Measurements from ENCODE around the gene RALY. TPM values are rescaled to one million over a fixed set of nuclear protein-coding genes. Genes with fewer than 3 reads are reported as not detected.

Gene RALY
- total RNA-seq, 1 donor from 2014 or later, result 61.7 TPM

- no peak for DNase-seq (ENCODE audit: low read depth in 2 of 2)
These were observed 81.9 kb downstream of the RALY start for GRCh38 chr20:34075647-34076046.

DNA sequence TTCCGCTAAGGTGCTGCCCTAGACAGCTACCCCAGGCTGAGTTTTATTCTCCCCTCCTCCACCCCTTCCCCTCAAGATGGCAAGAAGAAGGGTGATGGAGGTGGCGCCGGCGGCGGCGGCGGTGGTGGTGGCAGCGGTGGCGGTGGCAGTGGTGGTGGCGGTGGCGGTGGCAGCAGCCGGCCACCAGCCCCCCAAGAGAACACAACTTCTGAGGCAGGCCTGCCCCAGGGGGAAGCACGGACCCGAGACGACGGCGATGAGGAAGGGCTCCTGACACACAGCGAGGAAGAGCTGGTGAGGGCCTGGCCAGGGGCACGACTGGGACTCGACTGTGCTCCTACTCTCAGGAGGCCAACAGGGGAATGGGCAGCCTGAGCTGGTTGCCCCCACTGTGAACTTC lies 83.2 kb downstream of the RALY start:
- DNase-seq (ENCODE audit: low read depth in 2 of 2), result no peak

- no peak for DNase-seq (ENCODE audit: low read depth in 2 of 2)
These were observed 84.8 kb downstream of the RALY start for GRCh38 chr20:34078540-34078939.

DNA sequence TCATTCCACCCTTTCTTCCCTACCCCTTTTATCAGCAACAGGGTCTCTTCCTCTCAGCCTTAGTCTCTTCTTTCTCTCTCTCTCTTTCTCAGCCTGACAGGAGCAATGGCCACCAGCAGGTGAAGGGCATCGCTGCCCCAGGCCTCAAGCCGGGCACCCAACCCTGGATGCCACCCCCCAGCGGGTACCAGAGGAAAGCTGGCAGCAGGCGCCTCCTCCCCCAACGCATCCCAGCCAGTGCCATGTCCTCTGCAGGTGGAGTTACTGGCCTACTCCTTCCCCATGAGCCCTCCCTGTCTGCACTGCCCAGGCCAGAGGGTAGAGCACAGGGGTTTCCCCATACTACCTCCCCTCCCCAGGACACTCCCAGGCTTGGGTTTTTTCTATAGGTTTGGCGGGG lies 86.1 kb downstream of the RALY start:
- no peak for DNase-seq (ENCODE audit: low read depth in 2 of 2)

DNA sequence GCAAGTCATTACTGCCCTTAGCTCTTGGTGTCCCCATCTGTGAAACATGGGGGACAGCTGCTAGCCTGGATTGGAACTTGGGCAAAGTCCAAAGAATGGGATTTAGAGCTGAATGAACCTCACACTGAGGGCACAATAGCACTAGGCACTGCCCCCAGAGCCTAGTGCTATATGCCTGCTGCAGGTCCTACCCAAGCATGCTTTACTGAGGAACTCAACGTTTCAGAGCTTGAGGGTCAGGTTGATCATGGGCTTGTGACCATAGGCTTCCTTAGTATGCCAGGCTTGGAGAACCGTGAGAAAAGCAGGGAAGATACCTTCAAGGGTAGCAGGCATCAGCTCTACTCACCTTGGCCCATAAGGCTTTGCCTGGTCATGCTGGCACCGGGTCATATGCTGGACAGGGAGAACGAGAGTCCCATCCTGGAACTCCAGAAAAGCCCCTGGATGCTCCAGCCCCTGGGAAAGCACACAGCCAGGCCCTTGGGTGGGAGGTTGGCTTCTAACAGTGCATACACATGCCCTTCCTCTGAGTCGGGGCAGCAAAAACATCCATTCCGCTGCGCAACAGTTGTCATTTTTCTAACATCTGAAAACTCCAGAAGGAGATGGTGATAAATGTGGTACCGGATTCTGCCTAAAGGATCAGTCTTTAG lies 88.6 kb downstream of the RALY start:
- DNase-seq (ENCODE audit: low read depth in 2 of 2), result no peak

- peak; percentile 17 to 81 for DNase-seq (ENCODE audit: low read depth in 2 of 2)
These were observed 89.4 kb downstream of the RALY start for GRCh38 chr20:34083137-34083536.

DNA sequence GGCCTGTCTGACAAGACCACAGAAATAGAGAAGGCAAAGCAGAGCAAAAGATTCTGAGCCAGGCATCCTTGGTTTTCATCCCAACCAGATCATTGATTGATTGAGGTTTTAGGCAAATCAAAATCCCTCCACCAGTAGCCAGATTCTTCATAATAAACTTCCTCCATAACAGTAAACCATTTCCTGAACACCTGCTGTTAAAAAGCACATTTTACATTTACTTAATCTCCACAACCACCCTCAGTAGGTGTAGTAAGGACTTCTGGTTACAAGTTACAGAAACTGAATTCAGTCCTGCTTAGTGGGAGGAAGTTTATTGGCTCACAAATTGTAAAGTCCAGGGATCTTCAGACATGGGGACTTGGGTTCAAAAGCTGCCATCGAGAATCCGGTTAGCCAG lies 90.1 kb downstream of the RALY start:
- DNase-seq (ENCODE audit: low read depth in 2 of 2), result no peak

DNA sequence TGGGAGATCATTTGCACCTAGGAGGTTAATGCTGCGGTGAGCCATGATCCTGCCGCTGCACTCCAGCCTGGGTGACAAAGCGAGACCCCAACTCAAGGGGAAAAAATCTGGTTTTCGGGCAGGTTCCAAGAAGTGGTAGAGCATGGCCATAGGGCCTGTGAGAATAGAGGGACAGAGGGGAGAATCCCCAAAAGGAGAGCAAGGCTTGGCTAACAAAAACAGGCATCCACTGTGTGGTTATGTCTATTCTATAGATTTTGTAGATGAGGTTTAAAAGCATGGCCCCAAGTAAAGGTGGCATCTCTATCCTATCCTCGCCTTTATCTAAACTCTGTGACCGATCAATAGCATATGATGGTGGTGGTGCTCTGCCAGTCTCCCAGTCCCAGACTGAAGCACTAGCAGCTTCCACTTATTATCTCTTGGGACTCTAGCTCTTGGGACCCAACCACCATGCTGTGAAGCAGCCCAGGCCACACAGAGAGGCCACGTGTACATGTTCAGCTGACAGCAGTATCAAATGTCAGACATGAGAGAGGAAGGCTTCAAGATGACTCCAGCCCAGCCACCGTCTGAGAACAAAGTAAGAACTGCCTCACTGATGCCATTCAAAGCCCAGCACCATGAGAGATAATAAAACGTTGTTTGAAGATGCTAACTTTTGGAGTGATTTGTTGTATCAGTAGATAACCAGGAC lies 90.7 kb downstream of the RALY start:
- DNase-seq (ENCODE audit: low read depth in 2 of 2), result no peak

- no peak for DNase-seq (ENCODE audit: low read depth in 2 of 2)
These were observed 91.9 kb downstream of the RALY start for GRCh38 chr20:34085544-34086040.

- no peak for DNase-seq (ENCODE audit: low read depth in 2 of 2)
These were observed 94.8 kb downstream of the RALY start for GRCh38 chr20:34088305-34089174.

- no peak for DNase-seq (ENCODE audit: low read depth in 2 of 2)
These were observed 95.4 kb downstream of the RALY start for GRCh38 chr20:34089175-34089479.

DNA sequence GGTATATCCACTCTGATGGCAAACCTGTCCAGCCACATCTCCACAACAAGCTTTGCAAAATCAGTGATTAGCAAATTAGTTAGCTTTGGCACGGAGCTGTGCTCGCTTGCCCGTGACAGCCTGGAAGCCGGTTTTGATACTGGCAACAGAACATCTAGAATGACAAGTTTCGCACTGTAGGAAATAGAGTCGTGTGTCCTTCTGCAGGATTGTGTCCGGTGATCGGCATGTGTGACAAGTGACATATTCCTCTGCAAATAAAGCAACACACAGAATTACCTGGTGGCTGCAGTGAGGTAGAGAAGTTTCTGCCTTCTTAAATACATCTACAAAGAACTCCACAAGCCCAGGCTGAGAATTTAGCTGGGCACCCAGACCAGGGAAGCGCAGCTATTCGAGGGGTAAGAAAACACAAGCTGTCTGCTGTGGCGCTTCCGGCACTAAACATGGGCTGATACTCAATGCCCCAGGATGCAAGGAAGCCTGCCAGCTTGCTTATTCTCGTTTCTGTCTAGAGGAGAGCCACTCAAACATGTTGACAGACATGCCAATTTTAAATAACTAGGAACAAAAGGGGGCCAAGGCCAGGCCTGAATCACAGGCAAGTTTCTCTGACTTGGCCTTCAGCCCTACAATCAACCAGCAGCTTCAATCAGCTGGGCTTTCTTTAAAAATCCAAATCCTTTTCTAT lies 96.1 kb downstream of the RALY start:
- no peak for DNase-seq (ENCODE audit: low read depth in 2 of 2)

DNA sequence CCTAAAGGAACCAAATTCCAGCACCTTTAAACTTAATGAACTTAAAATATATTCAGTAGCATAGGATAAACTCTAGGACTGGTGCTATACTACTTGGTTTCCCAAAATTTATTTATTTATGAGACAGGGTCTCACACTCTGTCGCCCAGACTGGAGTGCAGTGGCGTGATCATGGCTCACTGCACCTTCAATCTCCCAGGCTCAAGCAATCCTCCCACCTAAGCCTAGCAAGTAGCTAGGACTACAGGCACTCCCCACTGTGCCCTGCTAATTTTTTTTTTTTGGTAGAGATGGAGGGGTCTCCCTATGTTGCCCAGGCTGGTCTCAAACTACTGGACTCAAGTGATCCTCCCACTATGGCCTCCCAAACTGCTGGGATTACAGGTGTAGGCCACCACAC lies 96.9 kb downstream of the RALY start:
- DNase-seq (ENCODE audit: low read depth in 2 of 2), result no peak

- DNase-seq (ENCODE audit: low read depth in 2 of 2), result no peak
These were observed 98.0 kb downstream of the RALY start for GRCh38 chr20:34091637-34092200.

GRCh38 chr20:34093895-34094294 lies 100.2 kb downstream of the RALY start:
- DNase-seq (ENCODE audit: low read depth in 2 of 2), result no peak

DNA sequence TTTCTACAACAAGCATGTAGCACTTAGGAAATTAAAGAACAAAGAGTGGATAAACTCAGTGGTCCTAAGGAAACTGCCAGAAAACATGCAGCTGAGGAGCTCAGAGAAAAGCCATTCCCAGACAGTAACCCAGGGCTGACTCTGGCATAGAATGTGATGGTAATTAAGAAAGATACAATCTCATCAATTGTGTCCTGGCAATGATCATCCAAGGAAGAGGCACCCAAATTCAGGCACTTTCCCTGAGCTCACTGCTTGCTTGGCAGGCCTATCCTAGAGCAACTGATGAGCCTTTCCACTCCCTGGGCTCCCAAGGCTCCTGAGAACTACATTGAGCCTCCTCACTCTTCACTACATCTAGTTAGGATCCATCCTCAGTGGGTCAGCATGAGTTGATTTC lies 102.1 kb downstream of the RALY start:
- DNase-seq (ENCODE audit: low read depth in 2 of 2), result no peak

- DNase-seq (ENCODE audit: low read depth in 2 of 2), result no peak
These were observed 103.2 kb downstream of the RALY start for GRCh38 chr20:34096699-34097444.

GRCh38 chr20:34098570-34098969 lies 104.9 kb downstream of the RALY start:
- no peak for DNase-seq (ENCODE audit: low read depth in 2 of 2)

- DNase-seq (ENCODE audit: low read depth in 2 of 2), result no peak
These were observed 106.0 kb downstream of the RALY start for GRCh38 chr20:34099675-34100074.

GRCh38 chr20:34100576-34100975 lies 106.9 kb downstream of the RALY start:
- DNase-seq (ENCODE audit: low read depth in 2 of 2), result no peak

GRCh38 chr20:34102342-34102741 lies 108.6 kb downstream of the RALY start:
- no peak for DNase-seq (ENCODE audit: low read depth in 2 of 2)
